CD4-positive, alpha-beta T cell (primary cell): ENCODE data around the gene COL1A1. TPM values are rescaled to one million over a fixed set of nuclear protein-coding genes. Genes with fewer than 3 reads are reported as not detected.
A peak's percentile ranks its signal among the peaks of the same experiment; 100 is the strongest.

Experiments
- ATAC-seq: fragments of 200-7000 bp; cut with Tn5 transposase; one replicate; pipeline ENCODE4 v1.10.0; 2022; ENCODE audit warnings: mild to moderate bottlenecking; ENCODE audit not compliant: poor library complexity
- CTCF ChIA-PET: fragments of 350-600 bp; sonication (Branson Sonifier 250); formaldehyde crosslinking; loops from one replicate; lab custom pipeline; 2021; ENCODE audit warnings: antibody characterized with exemption, inconsistent platforms; lab: Charles Lee
- POLR2A ChIA-PET: fragments of 350-600 bp; sonication (Branson Sonifier 250); formaldehyde crosslinking; loops from one replicate; lab custom pipeline; 2021; ENCODE audit warnings: antibody characterized with exemption, inconsistent platforms; lab: Charles Lee
- DNase-seq, 14 experiments: peaks; one replicate each; pipeline ENCODE4 v3.0.0-alpha.2; 2013 to 2020; ENCODE audit warnings: mixed read lengths in 2 of 14
- H3K27ac ChIP-seq, 2 donors: one replicate each; pipeline versions ENCODE4 v1.5.1 to v1.7.0; 2013; ENCODE audit warnings: low read length in 2 of 2, low read depth in 1 of 2, mild to moderate bottlenecking in 1 of 2
- H3K27me3 ChIP-seq, 2 experiments: 1 replicate in 1 of 2; 2 replicates in 1 of 2; pipeline versions ENCODE4 v1.6.1 to v1.7.0; 2013; ENCODE audit warnings: low read length in 2 of 2, control low read depth in 1 of 2, mild to moderate bottlenecking in 1 of 2, moderate library complexity in 1 of 2; ENCODE audit not compliant: insufficient read depth in 2 of 2, control insufficient read depth in 1 of 2
- H3K36me3 ChIP-seq: one replicate; pipeline ENCODE4 v1.6.1; 2013; ENCODE audit warnings: low read length, control low read depth; ENCODE audit not compliant: insufficient read depth
- H3K4me1 ChIP-seq: one replicate; pipeline ENCODE4 v1.6.1; 2013; ENCODE audit warnings: low read length, control low read depth; ENCODE audit not compliant: insufficient read depth
- H3K4me3 ChIP-seq: one replicate; pipeline ENCODE4 v1.5.1; 2013; ENCODE audit warnings: mild to moderate bottlenecking, low read length, moderate library complexity
- H3K9me3 ChIP-seq, 2 experiments: 1 replicate in 1 of 2; 2 replicates in 1 of 2; pipeline versions ENCODE4 v1.6.1 to v1.7.0; 2013; ENCODE audit warnings: low read length in 2 of 2, mild to moderate bottlenecking in 2 of 2, control low read depth in 1 of 2, moderate library complexity in 1 of 2; ENCODE audit not compliant: control insufficient read depth in 1 of 2, insufficient read depth in 1 of 2
- H3K27ac Mint-ChIP-seq: one replicate; pipeline ENCODE4 v1.8.0; 2020; ENCODE audit warnings: mixed read lengths
- H3K27me3 Mint-ChIP-seq: one replicate; pipeline ENCODE4 v1.8.0; 2021; ENCODE audit warnings: mixed read lengths
- H3K36me3 Mint-ChIP-seq: one replicate; pipeline ENCODE4 v1.8.0; 2021; ENCODE audit warnings: low read depth, mixed read lengths
- H3K4me1 Mint-ChIP-seq: one replicate; pipeline ENCODE4 v1.8.0; 2021; ENCODE audit warnings: low read depth, mixed read lengths
- H3K4me3 Mint-ChIP-seq: one replicate; pipeline ENCODE4 v1.8.0; 2020; ENCODE audit warnings: mild to moderate bottlenecking, mixed read lengths
- H3K9me3 Mint-ChIP-seq: one replicate; pipeline ENCODE4 v1.8.0; 2020; ENCODE audit warnings: mixed read lengths
- CTCF ChIP-seq: fragments of 200-600 bp; IDR thresholded peaks from one replicate; pipeline ENCODE4 v1.8.0; 2022; ENCODE audit warnings: antibody characterized with exemption, mild to moderate bottlenecking
- intact Hi-C, 2 experiments: fragments of 100-400 bp; cut with DNase I in 1 of 2; cut with micrococcal nuclease in 1 of 2; formaldehyde crosslinking; loops; one replicate each; pipeline versions ENCODE4 v1.15.1 to v1.9.0; 2023 to 2025; cut with DNase I, micrococcal nuclease
- total RNA-seq, 174 experiments: library from RNA in 2 of 174; stranded (reverse) in 2 of 174; gene quantifications; one replicate each; pipeline ENCODE4 v1.2.3 and lab custom pipeline; 2021 to 2026

Gene COL1A1
- total RNA-seq, 2 experiments from 2014 or later: 10.0 to 11.4 TPM

GRCh38 chr17:50209472-50210239 is 8.2 kb upstream of the COL1A1 start:
- Mint-ChIP-seq H3K9me3 (no peaks in the 10 kb centered on the region), H3K4me3 (no peak overlapping the region), H3K27me3 (peaks cover 61% of the 10 kb centered on the region), H3K36me3 (no peaks in the 10 kb centered on the region), H3K27ac (no peak overlapping the region), H3K4me1 (peaks cover 14% of the 10 kb centered on the region)
- no peak overlapping the region for H3K27ac ChIP-seq
- no peak for TF ChIP-seq CTCF
- peaks cover 3% of the 10 kb centered on the region for H3K4me1 ChIP-seq
- intact Hi-C loops: no loop called here
- CTCF ChIA-PET: no interaction called here
- H3K36me3 ChIP-seq: no peaks in the 10 kb centered on the region
- peaks cover 19 to 50% of the 10 kb centered on the region in 2 experiments for H3K27me3 ChIP-seq
- DNase-seq (peak in 2 of 14 experiments; percentile 8 to 27), ATAC-seq (no peak)
- H3K4me3 ChIP-seq: no peak overlapping the region
- POLR2A ChIA-PET: no interaction called here
- H3K9me3 ChIP-seq: no peaks in the 10 kb centered on the region

GRCh38 chr17:50209133-50209471 is 7.7 kb upstream of the COL1A1 start:
- TF ChIP-seq CTCF: no peak
- POLR2A ChIA-PET: no interaction called here

DNA sequence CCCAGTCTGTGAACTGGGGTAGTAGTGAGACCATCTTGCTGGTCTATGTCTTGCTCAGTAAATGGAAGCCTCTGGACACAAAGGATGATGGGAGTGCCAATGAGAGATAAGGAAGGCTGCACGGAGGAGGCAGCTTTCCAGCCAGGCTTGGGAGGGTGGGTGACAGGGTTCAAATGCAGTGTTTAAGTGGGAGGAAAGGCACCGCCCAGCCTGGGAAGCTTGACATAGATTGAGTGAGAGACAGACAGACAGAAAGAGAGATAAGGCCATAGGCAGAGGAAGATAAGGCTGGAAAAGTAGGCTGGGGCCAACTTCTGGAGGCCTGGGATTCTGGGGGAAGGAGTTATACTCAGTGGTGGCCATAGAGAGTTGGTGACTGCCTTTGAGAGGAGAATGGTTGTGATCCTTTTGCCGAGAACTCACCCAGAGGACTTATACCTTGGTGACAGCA is 7.2 kb upstream of the COL1A1 start:
- no peaks in the 10 kb centered on the region for H3K9me3 ChIP-seq
- Mint-ChIP-seq H3K27ac (no peak overlapping the region), H3K27me3 (peaks cover 66% of the 10 kb centered on the region), H3K4me1 (peaks cover 14% of the 10 kb centered on the region), H3K9me3 (no peaks in the 10 kb centered on the region), H3K4me3 (no peak overlapping the region), H3K36me3 (no peaks in the 10 kb centered on the region)
- ChIA-PET POLR2A (no interaction called here), CTCF (no interaction called here)
- no peak overlapping the region for H3K4me3 ChIP-seq
- peaks cover 22 to 59% of the 10 kb centered on the region in 2 experiments for H3K27me3 ChIP-seq
- no peak overlapping the region for H3K27ac ChIP-seq
- intact Hi-C loops: no loop called here
- ATAC-seq (no peak), DNase-seq (no peak)
- H3K4me1 ChIP-seq: peaks cover 3% of the 10 kb centered on the region
- H3K36me3 ChIP-seq: no peaks in the 10 kb centered on the region
- no peak for TF ChIP-seq CTCF

More at GRCh38 chr17:50209133-50209471, 7.7 kb upstream of the COL1A1 start:
- intact Hi-C loops: no loop called here
- Histone ChIP-seq H3K36me3 (no peaks in the 10 kb centered on the region), H3K27me3 (peaks cover 20 to 54% of the 10 kb centered on the region in 2 experiments), H3K27ac (no peak overlapping the region), H3K9me3 (no peaks in the 10 kb centered on the region), H3K4me1 (peaks cover 3% of the 10 kb centered on the region), H3K4me3 (no peak overlapping the region)
- no peaks in the 10 kb centered on the region for H3K9me3 Mint-ChIP-seq
- no peak for ATAC-seq
- peaks cover 14% of the 10 kb centered on the region for H3K4me1 Mint-ChIP-seq
- no peaks in the 10 kb centered on the region for H3K36me3 Mint-ChIP-seq
- no peak overlapping the region for H3K27ac Mint-ChIP-seq
- peaks cover 61% of the 10 kb centered on the region for H3K27me3 Mint-ChIP-seq
- DNase-seq: no peak
- H3K4me3 Mint-ChIP-seq: no peak overlapping the region
- CTCF ChIA-PET: no interaction called here
